Loucy (cell line): ENCODE results near the gene GDAP1L1.

Experiments used
- H2AFZ ChIP-seq: fragments of 200-600 bp; sonication (generic); 2 replicates; pipeline ENCODE4 v1.6.0; 2016; ENCODE audit warnings: antibody characterized with exemption, mild to moderate bottlenecking, low read length, moderate library complexity
- H3F3A ChIP-seq: fragments of 200-600 bp; 2 replicates; pipeline ENCODE4 v1.6.0; 2016; ENCODE audit warnings: antibody characterized with exemption, low read depth, mild to moderate bottlenecking
- H3K27me3 ChIP-seq: fragments of 200-600 bp; sonication (generic); 2 replicates; pipeline ENCODE4 v1.6.1; 2014; ENCODE audit warnings: low read length, mild to moderate bottlenecking; ENCODE audit not compliant: insufficient read depth, poor library complexity, severe bottlenecking
- H3K36me3 ChIP-seq: fragments of 200-600 bp; sonication (generic); 2 replicates; pipeline ENCODE4 v1.6.1; 2016; ENCODE audit warnings: low read length; ENCODE audit not compliant: insufficient read depth
- H3K4me1 ChIP-seq: fragments of 200-600 bp; sonication (generic); 2 replicates; pipeline ENCODE4 v1.5.1; 2014; ENCODE audit warnings: low read length, mild to moderate bottlenecking; ENCODE audit not compliant: insufficient read depth, poor library complexity, severe bottlenecking
- H3K4me2 ChIP-seq: fragments of 200-600 bp; sonication (generic); 2 replicates; pipeline ENCODE4 v1.6.0; 2014; ENCODE audit warnings: antibody characterized with exemption, low read length, low read depth, mild to moderate bottlenecking; ENCODE audit not compliant: poor library complexity, severe bottlenecking
- H3K4me3 ChIP-seq: fragments of 200-600 bp; sonication (generic); 2 replicates; pipeline ENCODE4 v1.5.1; 2014; ENCODE audit warnings: low read length, mild to moderate bottlenecking, mixed read lengths; ENCODE audit not compliant: poor library complexity, severe bottlenecking
- H3K79me2 ChIP-seq: fragments of 200-600 bp; sonication (generic); 2 replicates; pipeline ENCODE4 v1.6.1; 2014; ENCODE audit warnings: low read length; ENCODE audit not compliant: insufficient read depth
- H3K9ac ChIP-seq: fragments of 200-600 bp; sonication (generic); 2 replicates; pipeline ENCODE4 v1.6.0; 2014; ENCODE audit warnings: mild to moderate bottlenecking, low read depth, low read length, moderate library complexity; ENCODE audit not compliant: poor library complexity, severe bottlenecking
- H3K9me2 ChIP-seq: fragments of 200-600 bp; sonication (generic); replicated peaks from 2 replicates; pipeline ENCODE4 v1.6.1; 2016; ENCODE audit warnings: low read depth, low read length, mixed read lengths
- H3K9me3 ChIP-seq: fragments of 200-600 bp; sonication (generic); 2 replicates; pipeline ENCODE4 v1.6.1; 2014; ENCODE audit warnings: mild to moderate bottlenecking, antibody characterized with exemption, low read length, low read depth; ENCODE audit not compliant: insufficient read depth
- H4K20me1 ChIP-seq: fragments of 200-600 bp; sonication (generic); 2 replicates; pipeline ENCODE4 v1.6.0; 2014; ENCODE audit warnings: antibody characterized with exemption, low read length, mild to moderate bottlenecking; ENCODE audit not compliant: insufficient read depth, poor library complexity, severe bottlenecking
- CTCF ChIP-seq: fragments of 200-600 bp; sonication (generic); conservative IDR thresholded peaks from 2 replicates; pipeline ENCODE4 v1.5.1; 2014; ENCODE audit warnings: mild to moderate bottlenecking, antibody characterized with exemption, low read length
- EZH2phosphoT487 ChIP-seq: fragments of 200-600 bp; IDR thresholded peaks from 2 replicates; pipeline ENCODE4 v1.6.1; 2018; ENCODE audit warnings: antibody characterized with exemption, mild to moderate bottlenecking, moderate library complexity, borderline replicate concordance

GDAP1L1 gene

GRCh38 chr20:44258226-44258890 lies 11.2 kb downstream of the GDAP1L1 start:
- Histone ChIP-seq H3K27me3 (no peaks in the 10 kb centered on the region), H3K4me2 (no peak overlapping the region), H3K4me1 (no peaks in the 10 kb centered on the region), H2AFZ (no peak overlapping the region), H3K79me2 (no peaks in the 10 kb centered on the region), H3K9me3 (no peaks in the 10 kb centered on the region), H3K9ac (no peak overlapping the region), H3K4me3 (no peak overlapping the region), H3K9me2 (no peaks in the 10 kb centered on the region), H3F3A (no peaks in the 10 kb centered on the region), H4K20me1 (no peaks in the 10 kb centered on the region), H3K36me3 (no peaks in the 10 kb centered on the region)
- TF ChIP-seq CTCF (no peak), EZH2phosphoT487 (no peak)

GRCh38 chr20:44264287-44264686 lies 17.2 kb downstream of the GDAP1L1 start:
- no peaks in the 10 kb centered on the region for H3K36me3 ChIP-seq
- TF ChIP-seq CTCF = no peak
- no peak for TF ChIP-seq EZH2phosphoT487
- no peaks in the 10 kb centered on the region for H4K20me1 ChIP-seq
- H3K4me2 ChIP-seq = no peak overlapping the region
- H3K79me2 ChIP-seq = no peaks in the 10 kb centered on the region
- H3K9me3 ChIP-seq = no peaks in the 10 kb centered on the region
- no peaks in the 10 kb centered on the region for H3K27me3 ChIP-seq
- no peaks in the 10 kb centered on the region for H3K9me2 ChIP-seq
- H3F3A ChIP-seq = no peaks in the 10 kb centered on the region
- no peaks in the 10 kb centered on the region for H3K4me1 ChIP-seq
- no peak overlapping the region for H2AFZ ChIP-seq
- no peak overlapping the region for H3K4me3 ChIP-seq
- H3K9ac ChIP-seq = no peak overlapping the region

GRCh38 chr20:44268802-44269201 lies 21.7 kb downstream of the GDAP1L1 start:
- H3K4me3 ChIP-seq = no peak overlapping the region
- H4K20me1 ChIP-seq = no peaks in the 10 kb centered on the region
- H3K4me2 ChIP-seq = no peak overlapping the region
- H3K27me3 ChIP-seq = no peaks in the 10 kb centered on the region
- no peaks in the 10 kb centered on the region for H3K36me3 ChIP-seq
- no peak for TF ChIP-seq EZH2phosphoT487
- TF ChIP-seq CTCF = no peak
- H3K4me1 ChIP-seq = no peaks in the 10 kb centered on the region
- no peaks in the 10 kb centered on the region for H3K9me2 ChIP-seq
- no peaks in the 10 kb centered on the region for H3F3A ChIP-seq
- H3K9me3 ChIP-seq = no peaks in the 10 kb centered on the region
- no peak overlapping the region for H3K9ac ChIP-seq
- no peak overlapping the region for H2AFZ ChIP-seq
- H3K79me2 ChIP-seq = no peaks in the 10 kb centered on the region
